ENCODE data around the gene MED12L.

MED12L gene

GRCh38 chr3:151109286-151109800 lies 23.9 kb downstream of the MED12L start:
- Histone ChIP-seq H3K36me3 (ENCODE audit: control insufficient read depth, insufficient read depth, low read length) (no peaks in the 10 kb centered on the region), H2AFZ (no peak overlapping the region), H3K79me2 (no peaks in the 10 kb centered on the region), H3K4me3 (ENCODE audit: low read depth, low read length) (no peak overlapping the region), H3K4me2 (ENCODE audit: low read length) (no peak overlapping the region), H3K27ac (no peak overlapping the region), H3K9me3 (ENCODE audit: control insufficient read depth, low read length) (no peaks in the 10 kb centered on the region), H3K27me3 (ENCODE audit: control insufficient read depth, insufficient read depth, low read length) (no peaks in the 10 kb centered on the region), H3K4me1 (no peaks in the 10 kb centered on the region), H3K9ac (no peak overlapping the region)
- no peak for TF ChIP-seq CTCF (IDR thresholded peaks at IDR 0.05)

GRCh38 chr3:151112731-151113130 lies 27.3 kb downstream of the MED12L start:
- Histone ChIP-seq H3K36me3 (ENCODE audit: control insufficient read depth, insufficient read depth, low read length) (no peaks in the 10 kb centered on the region), H3K4me2 (ENCODE audit: low read length) (no peak overlapping the region), H3K4me1 (no peaks in the 10 kb centered on the region), H3K4me3 (ENCODE audit: low read depth, low read length) (no peak overlapping the region), H3K9ac (no peak overlapping the region), H2AFZ (no peak overlapping the region), H3K27me3 (ENCODE audit: control insufficient read depth, insufficient read depth, low read length) (no peaks in the 10 kb centered on the region), H3K9me3 (ENCODE audit: control insufficient read depth, low read length) (no peaks in the 10 kb centered on the region), H3K79me2 (no peaks in the 10 kb centered on the region), H3K27ac (no peak overlapping the region)
- TF ChIP-seq CTCF (IDR thresholded peaks at IDR 0.05): no peak

GRCh38 chr3:151113343-151113742 lies 27.9 kb downstream of the MED12L start:
- Histone ChIP-seq H3K4me2 (ENCODE audit: low read length) (no peak overlapping the region), H3K36me3 (ENCODE audit: control insufficient read depth, insufficient read depth, low read length) (no peaks in the 10 kb centered on the region), H3K4me3 (ENCODE audit: low read depth, low read length) (no peak overlapping the region), H3K9ac (no peak overlapping the region), H3K27ac (no peak overlapping the region), H3K4me1 (no peaks in the 10 kb centered on the region), H3K27me3 (ENCODE audit: control insufficient read depth, insufficient read depth, low read length) (no peaks in the 10 kb centered on the region), H3K79me2 (no peaks in the 10 kb centered on the region), H2AFZ (no peak overlapping the region), H3K9me3 (ENCODE audit: control insufficient read depth, low read length) (no peaks in the 10 kb centered on the region)
- no peak for TF ChIP-seq CTCF (IDR thresholded peaks at IDR 0.05)

GRCh38 chr3:151117047-151117446 lies 31.6 kb downstream of the MED12L start:
- no peaks in the 10 kb centered on the region for H3K27me3 ChIP-seq (ENCODE audit: control insufficient read depth, insufficient read depth, low read length)
- H2AFZ ChIP-seq: no peak overlapping the region
- H3K4me1 ChIP-seq: no peaks in the 10 kb centered on the region
- no peak for TF ChIP-seq CTCF (IDR thresholded peaks at IDR 0.05)
- no peaks in the 10 kb centered on the region for H3K9me3 ChIP-seq (ENCODE audit: control insufficient read depth, low read length)
- H3K79me2 ChIP-seq: no peaks in the 10 kb centered on the region
- H3K4me2 ChIP-seq (ENCODE audit: low read length): no peak overlapping the region
- no peak overlapping the region for H3K27ac ChIP-seq
- H3K4me3 ChIP-seq (ENCODE audit: low read depth, low read length): no peak overlapping the region
- H3K36me3 ChIP-seq (ENCODE audit: control insufficient read depth, insufficient read depth, low read length): no peaks in the 10 kb centered on the region
- H3K9ac ChIP-seq: no peak overlapping the region

- Histone ChIP-seq H3K4me2 (ENCODE audit: low read length) (no peak overlapping the region), H3K79me2 (no peaks in the 10 kb centered on the region), H2AFZ (no peak overlapping the region), H3K4me1 (no peaks in the 10 kb centered on the region), H3K27me3 (ENCODE audit: control insufficient read depth, insufficient read depth, low read length) (no peaks in the 10 kb centered on the region), H3K9ac (no peak overlapping the region), H3K9me3 (ENCODE audit: control insufficient read depth, low read length) (no peaks in the 10 kb centered on the region), H3K36me3 (ENCODE audit: control insufficient read depth, insufficient read depth, low read length) (no peaks in the 10 kb centered on the region), H3K27ac (no peak overlapping the region), H3K4me3 (ENCODE audit: low read depth, low read length) (no peak overlapping the region)
- TF ChIP-seq CTCF (IDR thresholded peaks at IDR 0.05): no peak
Measured at GRCh38 chr3:151119188-151119587, 33.7 kb downstream of the MED12L start.
